KG1 (cell line): Measurements from ENCODE around the gene NATD1.

Experiments
- DNase-seq: peaks from one replicate; lab custom pipeline; 2025; lab: John Stamatoyannopoulos, UW

The NATD1 gene

GRCh38 chr17:21275579-21276263 is 22.5 kb upstream of the NATD1 start:
- peak; percentile 29 for DNase-seq

GRCh38 chr17:21275047-21275578 is 21.9 kb upstream of the NATD1 start:
- DNase-seq = no peak

GRCh38 chr17:21272881-21273792 is 19.9 kb upstream of the NATD1 start:
- no peak for DNase-seq

GRCh38 chr17:21272250-21272649 is 19.0 kb upstream of the NATD1 start:
- DNase-seq = no peak

- no peak for DNase-seq
Measured at GRCh38 chr17:21271454-21272183, 18.4 kb upstream of the NATD1 start.

- no peak for DNase-seq
Measured at GRCh38 chr17:21269394-21269793, 16.2 kb upstream of the NATD1 start.

- no peak for DNase-seq
Measured at GRCh38 chr17:21268596-21269188, 15.5 kb upstream of the NATD1 start.

GRCh38 chr17:21263376-21263775 is 10.2 kb upstream of the NATD1 start:
- DNase-seq = no peak

- DNase-seq = no peak
Measured at GRCh38 chr17:21262259-21262993, 9.2 kb upstream of the NATD1 start.

- DNase-seq = no peak
Measured at GRCh38 chr17:21258593-21258992, 5.4 kb upstream of the NATD1 start.

GRCh38 chr17:21253646-21254441 is 634 bp upstream of the NATD1 start:
- DNase-seq = no peak

- no peak for DNase-seq
Measured at GRCh38 chr17:21252289-21252795, 868 bp downstream of the NATD1 start.

- DNase-seq = no peak
Measured at GRCh38 chr17:21251337-21252010, 1.7 kb downstream of the NATD1 start.

- DNase-seq = no peak
Measured at GRCh38 chr17:21250854-21251253, 2.4 kb downstream of the NATD1 start.

GRCh38 chr17:21249920-21250703 is 3.1 kb downstream of the NATD1 start:
- DNase-seq = no peak

- DNase-seq = no peak
Measured at GRCh38 chr17:21249086-21249795, 4.0 kb downstream of the NATD1 start.

- DNase-seq = no peak
Measured at GRCh38 chr17:21248500-21248899, 4.7 kb downstream of the NATD1 start.
